RWPE2 (cell line): Measurements from ENCODE around the gene SIRPA.

ENCODE experiments used
- ATAC-seq: fragments of 200-7000 bp; cut with Tn5 transposase; 3 replicates; pipeline ENCODE4 v1.9.1; 2021; ENCODE audit warnings: low read depth
- DNase-seq: peaks from one replicate; pipeline ENCODE4 v3.0.0-alpha.2; 2020; ENCODE audit warnings: low spot score
- H3K27ac ChIP-seq: fragments of 450-650 bp; 2 replicates; pipeline ENCODE4 v1.5.1; 2017; ENCODE audit warnings: mild to moderate bottlenecking; ENCODE audit not compliant: poor library complexity, severe bottlenecking
- H3K27me3 ChIP-seq: fragments of 250-450 bp; sonication (Bioruptor Pico); 2 replicates; pipeline ENCODE4 v1.5.1; 2021; ENCODE audit warnings: mild to moderate bottlenecking, moderate library complexity; ENCODE audit not compliant: insufficient read depth, poor library complexity, severe bottlenecking
- H3K36me3 ChIP-seq: fragments of 250-450 bp; sonication (Bioruptor Pico); 2 replicates; pipeline ENCODE4 v1.5.1; 2020; ENCODE audit warnings: low read depth, mild to moderate bottlenecking, moderate library complexity
- H3K4me1 ChIP-seq: fragments of 250-450 bp; sonication (Bioruptor Pico); 2 replicates; pipeline ENCODE4 v1.5.1; 2021; ENCODE audit warnings: mild to moderate bottlenecking, moderate library complexity; ENCODE audit not compliant: insufficient read depth, poor library complexity, severe bottlenecking
- H3K4me3 ChIP-seq: fragments of 250-450 bp; sonication (Bioruptor Pico); 2 replicates; pipeline ENCODE4 v1.5.1; 2021; ENCODE audit warnings: mild to moderate bottlenecking, moderate library complexity; ENCODE audit not compliant: severe bottlenecking
- H3K9me3 ChIP-seq: fragments of 250-450 bp; sonication (Bioruptor Pico); 2 replicates; pipeline ENCODE4 v1.5.1; 2021; ENCODE audit warnings: mild to moderate bottlenecking, moderate library complexity; ENCODE audit not compliant: severe bottlenecking
- TF ChIP-seq, protein P1 (sequence below): fragments of 450-650 bp; IDR thresholded peaks from one replicate; pipeline ENCODE4 v1.5.1; 2017; ENCODE audit warnings: mild to moderate bottlenecking, moderate library complexity; ENCODE audit not compliant: poor library complexity, severe bottlenecking

Gene SIRPA

DNA sequence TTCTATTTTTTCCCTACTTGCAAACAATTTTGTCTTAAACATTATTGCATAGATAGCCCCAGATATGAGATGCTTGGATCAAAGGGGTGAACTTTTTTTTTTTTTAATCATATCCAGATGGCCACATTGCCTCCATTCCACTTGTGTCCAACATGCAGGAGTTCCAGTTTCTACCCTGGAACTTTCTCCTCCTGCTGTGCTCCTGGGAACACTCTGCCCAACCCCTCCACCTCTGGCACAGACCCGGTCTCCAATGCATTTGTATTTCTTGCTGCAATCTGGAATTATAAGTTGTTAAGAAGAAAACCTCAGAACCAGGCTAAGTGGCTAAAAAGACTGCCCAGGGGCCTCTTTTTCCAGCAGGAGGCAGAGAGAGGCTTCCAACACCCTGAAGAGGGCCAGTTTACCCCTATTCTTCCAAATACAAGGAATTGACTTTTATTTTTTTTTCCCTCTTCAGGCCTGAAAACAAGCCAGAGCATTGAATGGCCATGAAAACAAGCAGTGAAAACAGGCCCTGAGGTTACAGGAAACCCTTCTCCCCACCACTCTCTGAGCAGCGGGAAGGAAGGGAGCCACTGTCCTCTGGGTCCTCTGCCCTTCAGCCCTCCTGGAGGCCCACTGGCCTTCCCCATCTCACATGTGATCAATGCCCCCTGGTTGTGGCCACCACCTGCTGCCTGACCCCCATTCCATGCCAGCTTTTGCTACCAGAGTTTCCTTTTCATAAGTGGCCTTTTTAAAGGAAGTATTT, 54.3 kb downstream of the SIRPA start:
- no peaks in the 10 kb centered on the region for H3K9me3 ChIP-seq
- ATAC-seq (no peak), DNase-seq (peak; percentile 11)
- no peaks in the 10 kb centered on the region for H3K4me1 ChIP-seq
- H3K27me3 ChIP-seq, result no peaks in the 10 kb centered on the region
- no peaks in the 10 kb centered on the region for H3K36me3 ChIP-seq
- TF ChIP-seq, protein P1, sequence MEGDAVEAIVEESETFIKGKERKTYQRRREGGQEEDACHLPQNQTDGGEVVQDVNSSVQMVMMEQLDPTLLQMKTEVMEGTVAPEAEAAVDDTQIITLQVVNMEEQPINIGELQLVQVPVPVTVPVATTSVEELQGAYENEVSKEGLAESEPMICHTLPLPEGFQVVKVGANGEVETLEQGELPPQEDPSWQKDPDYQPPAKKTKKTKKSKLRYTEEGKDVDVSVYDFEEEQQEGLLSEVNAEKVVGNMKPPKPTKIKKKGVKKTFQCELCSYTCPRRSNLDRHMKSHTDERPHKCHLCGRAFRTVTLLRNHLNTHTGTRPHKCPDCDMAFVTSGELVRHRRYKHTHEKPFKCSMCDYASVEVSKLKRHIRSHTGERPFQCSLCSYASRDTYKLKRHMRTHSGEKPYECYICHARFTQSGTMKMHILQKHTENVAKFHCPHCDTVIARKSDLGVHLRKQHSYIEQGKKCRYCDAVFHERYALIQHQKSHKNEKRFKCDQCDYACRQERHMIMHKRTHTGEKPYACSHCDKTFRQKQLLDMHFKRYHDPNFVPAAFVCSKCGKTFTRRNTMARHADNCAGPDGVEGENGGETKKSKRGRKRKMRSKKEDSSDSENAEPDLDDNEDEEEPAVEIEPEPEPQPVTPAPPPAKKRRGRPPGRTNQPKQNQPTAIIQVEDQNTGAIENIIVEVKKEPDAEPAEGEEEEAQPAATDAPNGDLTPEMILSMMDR, result no peak
- no peak overlapping the region for H3K27ac ChIP-seq
- H3K4me3 ChIP-seq, result no peak overlapping the region

DNA sequence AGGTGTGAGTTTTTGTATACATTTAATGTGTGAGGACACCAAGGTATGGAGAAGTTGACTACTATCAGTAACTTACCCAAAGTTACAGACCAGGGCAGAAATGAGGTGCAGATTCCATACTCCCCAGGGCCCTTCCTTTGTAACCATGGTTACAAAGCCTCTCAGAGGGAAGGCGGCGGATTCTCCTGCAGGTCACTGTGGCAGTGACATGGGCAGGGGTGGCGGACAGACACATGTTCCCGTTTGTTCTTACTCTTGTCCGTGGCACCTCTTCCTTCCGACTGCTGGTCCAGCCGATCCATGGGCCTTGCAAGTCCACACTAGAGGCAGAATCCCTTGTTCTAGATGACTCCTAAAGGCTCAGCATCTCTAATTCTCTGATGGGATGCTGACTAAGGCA, 55.6 kb downstream of the SIRPA start:
- ATAC-seq (no peak), DNase-seq (peak; percentile 38)
- TF ChIP-seq, protein P1, result no peak
- no peak overlapping the region for H3K4me3 ChIP-seq
- no peaks in the 10 kb centered on the region for H3K36me3 ChIP-seq
- H3K9me3 ChIP-seq, result no peaks in the 10 kb centered on the region
- no peaks in the 10 kb centered on the region for H3K27me3 ChIP-seq
- no peaks in the 10 kb centered on the region for H3K4me1 ChIP-seq
- H3K27ac ChIP-seq, result no peak overlapping the region

DNA sequence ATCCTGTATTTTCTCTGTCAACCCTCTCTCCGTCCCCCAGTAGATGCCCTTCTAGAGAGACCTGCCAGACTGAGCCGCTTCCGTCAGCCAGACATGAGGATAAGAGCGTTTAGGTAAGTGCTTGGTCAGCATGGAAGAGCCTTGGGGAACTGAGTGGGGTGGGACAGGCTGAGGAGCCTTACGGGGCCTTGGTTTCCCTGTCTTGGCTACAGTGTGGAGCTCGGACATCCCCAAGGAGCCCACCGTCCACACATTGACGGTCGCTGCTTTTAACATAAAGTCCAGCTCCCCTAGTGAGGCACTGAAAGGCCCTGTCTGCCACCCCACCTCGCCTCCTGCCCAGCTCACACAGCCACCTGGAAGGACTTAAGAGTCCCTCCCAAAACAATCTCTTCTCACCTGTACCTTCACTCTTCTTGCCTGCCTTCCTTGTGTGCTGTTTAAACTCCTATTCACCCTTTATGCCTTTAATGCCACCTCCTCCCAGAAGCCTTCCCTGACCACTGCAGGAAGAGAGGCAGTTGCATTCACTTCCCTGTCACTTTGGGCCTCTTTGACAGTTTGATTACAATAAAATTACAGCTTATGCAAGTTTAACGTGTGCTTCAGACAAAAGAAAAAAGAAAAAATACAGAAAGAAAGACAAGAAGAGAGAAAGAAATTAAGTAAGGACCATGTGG, 56.4 kb downstream of the SIRPA start:
- no peaks in the 10 kb centered on the region for H3K36me3 ChIP-seq
- no peaks in the 10 kb centered on the region for H3K9me3 ChIP-seq
- DNase-seq, result no peak
- TF ChIP-seq, protein P1, result no peak
- H3K27me3 ChIP-seq, result no peaks in the 10 kb centered on the region
- H3K27ac ChIP-seq, result no peak overlapping the region
- no peaks in the 10 kb centered on the region for H3K4me1 ChIP-seq
- ATAC-seq, result no peak
- no peak overlapping the region for H3K4me3 ChIP-seq

DNA sequence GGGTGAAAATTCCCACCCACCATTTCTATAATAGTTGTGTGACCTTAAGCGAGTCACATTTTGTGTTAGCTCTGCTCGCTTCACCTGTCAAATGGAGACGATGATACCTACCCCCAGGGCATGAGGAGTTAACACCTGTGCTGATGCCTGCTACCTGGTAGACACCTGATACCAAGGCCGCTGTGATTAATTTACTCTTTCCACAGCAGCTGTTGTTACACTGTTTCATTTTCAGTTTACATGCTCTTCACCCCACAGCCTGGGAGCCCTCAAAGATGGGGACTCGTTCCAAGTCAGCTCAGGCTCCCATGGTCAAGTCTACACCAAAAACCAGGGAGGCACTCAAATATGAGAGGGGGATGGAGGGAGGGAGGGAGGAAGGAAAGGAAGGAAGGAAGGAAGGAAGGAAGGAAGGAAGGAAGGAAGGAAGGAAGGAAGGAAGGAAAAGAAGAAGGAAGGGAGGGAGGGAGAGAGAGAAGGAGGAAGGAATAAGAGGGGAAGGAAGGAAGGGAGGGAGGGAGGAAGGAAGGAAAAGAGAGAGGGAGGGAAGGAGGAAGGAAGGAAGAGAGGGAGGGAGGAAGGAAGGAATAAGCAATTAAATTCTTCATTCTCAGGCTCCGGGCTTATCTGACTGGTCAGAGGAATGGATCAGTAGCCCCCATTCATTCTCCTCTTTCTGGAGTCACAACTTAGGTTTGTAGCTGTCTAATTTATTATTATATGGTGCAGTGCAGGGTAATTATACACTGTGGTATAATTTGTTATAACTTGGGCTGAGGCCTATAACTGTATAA, 57.7 kb downstream of the SIRPA start:
- TF ChIP-seq, protein P1, result no peak
- Histone ChIP-seq H3K36me3 (no peaks in the 10 kb centered on the region), H3K27ac (no peak overlapping the region), H3K27me3 (no peaks in the 10 kb centered on the region), H3K4me3 (no peak overlapping the region), H3K9me3 (no peaks in the 10 kb centered on the region), H3K4me1 (no peaks in the 10 kb centered on the region)
- peak; percentile 36; the same call in 1 of the 3 replicates for ATAC-seq
- no peak for DNase-seq
